Camera-type eye (tissue), 1 donor: ENCODE measurements around the gene ZNF546. TPM values are rescaled to one million over a fixed set of nuclear protein-coding genes. Genes with fewer than 3 reads are reported as not detected.

Experiments
- total RNA-seq: library from RNA; depleted of rRNA; stranded (reverse); fragments of >200 nt; gene quantifications from one replicate; pipeline ENCODE4 v1.2.3, GENCODE V29; 2014

ZNF546 gene
- total RNA-seq: 19.0 TPM

GRCh38 chr19:39996811-39997637 is at the start of gene ZNF546:
ZNF546 (plus strand) TSS chr19:39997060; CDS start chr19:39998327, 1,267 bp downstream.

GRCh38 chr19:39970675-39971379 is 26.0 kb upstream of the ZNF546 start, which contains the start of gene PSMC4:
PSMC4 (plus strand) TSS chr19:39971165; CDS start chr19:39971203, 38 bp downstream.

GRCh38 chr19:40055832-40056504 is 59.1 kb downstream of the ZNF546 start, which contains the start of gene ZNF780B:
ZNF780B (minus strand) TSS chr19:40056231; CDS start chr19:40050332, 5,899 bp downstream.

Other genes with a start within 250 kb of the ZNF546 start
- not detected for gene LEUTX, start 218.2 kb upstream of the ZNF546 start, total RNA-seq
- 29.4 TPM for gene DYRK1B, start 162.9 kb upstream of the ZNF546 start, total RNA-seq
- 143 TPM for gene FBL, start 150.7 kb upstream of the ZNF546 start, total RNA-seq
- 3.5 TPM for gene FCGBP, start 62.4 kb upstream of the ZNF546 start, total RNA-seq
- 64.5 TPM for gene PSMC4, start 25.9 kb upstream of the ZNF546 start, total RNA-seq
- gene ZNF780B, start 59.2 kb downstream of the ZNF546 start, total RNA-seq: 61.4 TPM
- gene ZNF780A, start 93.9 kb downstream of the ZNF546 start, total RNA-seq: 56.6 TPM
- gene MAP3K10, start 194.4 kb downstream of the ZNF546 start, total RNA-seq: 12.8 TPM
- 5.7 TPM for gene TTC9B, start 221.3 kb downstream of the ZNF546 start, total RNA-seq
- not detected for gene CCNP, start 229.6 kb downstream of the ZNF546 start, total RNA-seq